Astrocyte (in vitro differentiated cells and primary cell): ENCODE results near the gene MET.

Experiments
- EZH2 ChIP-seq: IDR thresholded peaks from 2 replicates; pipeline ENCODE4 v1.6.1; 2012; ENCODE audit warnings: mild to moderate bottlenecking, low read length, inconsistent platforms; ENCODE audit not compliant: insufficient read depth
- TF ChIP-seq, protein P1 (sequence below): IDR thresholded peaks from 2 replicates; pipeline ENCODE4 v1.5.1; 2011; ENCODE audit warnings: low read depth, mild to moderate bottlenecking, inconsistent platforms, low read length, moderate library complexity; ENCODE audit not compliant: insufficient read depth

GRCh38 chr7:116740231-116740630 is 68.2 kb downstream of the MET start:
- TF ChIP-seq, protein P1, sequence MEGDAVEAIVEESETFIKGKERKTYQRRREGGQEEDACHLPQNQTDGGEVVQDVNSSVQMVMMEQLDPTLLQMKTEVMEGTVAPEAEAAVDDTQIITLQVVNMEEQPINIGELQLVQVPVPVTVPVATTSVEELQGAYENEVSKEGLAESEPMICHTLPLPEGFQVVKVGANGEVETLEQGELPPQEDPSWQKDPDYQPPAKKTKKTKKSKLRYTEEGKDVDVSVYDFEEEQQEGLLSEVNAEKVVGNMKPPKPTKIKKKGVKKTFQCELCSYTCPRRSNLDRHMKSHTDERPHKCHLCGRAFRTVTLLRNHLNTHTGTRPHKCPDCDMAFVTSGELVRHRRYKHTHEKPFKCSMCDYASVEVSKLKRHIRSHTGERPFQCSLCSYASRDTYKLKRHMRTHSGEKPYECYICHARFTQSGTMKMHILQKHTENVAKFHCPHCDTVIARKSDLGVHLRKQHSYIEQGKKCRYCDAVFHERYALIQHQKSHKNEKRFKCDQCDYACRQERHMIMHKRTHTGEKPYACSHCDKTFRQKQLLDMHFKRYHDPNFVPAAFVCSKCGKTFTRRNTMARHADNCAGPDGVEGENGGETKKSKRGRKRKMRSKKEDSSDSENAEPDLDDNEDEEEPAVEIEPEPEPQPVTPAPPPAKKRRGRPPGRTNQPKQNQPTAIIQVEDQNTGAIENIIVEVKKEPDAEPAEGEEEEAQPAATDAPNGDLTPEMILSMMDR: no peak
- no peak for TF ChIP-seq EZH2
